NCI-H1694 (cell line): ENCODE measurements around the gene ARHGAP15.

ENCODE experiments used
- DNase-seq: peaks from one replicate; lab custom pipeline; 2025; lab: John Stamatoyannopoulos, UW

ARHGAP15 gene

DNA sequence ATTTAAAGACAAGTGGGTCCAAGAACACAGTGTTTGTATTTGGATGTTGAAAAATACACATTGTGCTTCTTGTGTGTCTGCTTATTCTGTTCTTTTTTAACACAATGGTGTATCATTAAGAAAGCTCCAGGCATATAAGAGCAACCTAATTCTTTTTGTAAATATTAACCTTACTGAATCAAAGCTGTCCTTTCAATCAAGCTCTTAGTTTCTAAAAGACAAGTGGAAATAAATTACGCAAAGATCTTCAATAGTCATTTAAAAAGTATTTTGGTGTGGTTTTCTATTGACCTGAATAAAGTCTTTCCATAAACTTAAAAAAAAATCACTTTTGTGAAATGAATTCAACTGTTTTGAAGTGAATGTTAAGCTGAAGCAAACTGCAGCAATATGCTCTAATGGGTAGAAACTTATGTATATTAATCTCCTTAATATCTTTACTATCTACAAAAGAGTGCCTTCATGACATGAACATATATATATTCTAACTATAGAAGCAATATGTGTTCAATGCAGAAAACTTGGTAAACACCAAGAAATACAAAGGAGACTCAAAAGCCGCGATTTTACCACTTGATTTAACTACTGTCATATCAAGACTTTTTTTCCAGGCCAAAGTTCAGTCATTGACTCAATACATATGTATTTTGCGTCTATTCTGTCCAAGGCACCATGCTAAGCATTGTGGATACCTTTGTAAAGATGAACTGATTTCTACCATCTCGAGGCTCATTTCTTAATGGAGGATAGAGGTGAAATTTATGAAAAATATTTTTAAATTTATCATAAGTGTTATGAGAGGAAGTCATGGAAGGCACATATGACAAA, 97.7 kb downstream of the ARHGAP15 start:
- DNase-seq: no peak

DNA sequence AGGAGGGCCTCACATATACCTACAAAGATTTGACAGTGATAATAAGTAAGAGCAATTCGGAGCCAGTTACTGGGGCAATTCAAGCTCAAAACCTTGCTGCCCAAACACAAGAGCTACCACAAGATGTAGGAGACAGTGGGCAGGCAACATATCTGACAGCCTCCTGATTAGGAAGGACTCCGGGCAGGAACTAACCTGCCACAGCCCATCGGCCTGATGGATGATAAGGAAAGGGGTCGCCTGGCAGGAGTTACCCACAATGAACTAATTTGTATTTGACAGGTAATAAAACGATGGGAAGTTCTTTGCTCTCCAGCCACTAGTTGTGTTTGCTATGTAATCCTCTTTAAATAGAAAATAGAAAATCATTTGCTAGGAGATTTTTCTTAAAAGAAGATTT, 100.2 kb downstream of the ARHGAP15 start:
- DNase-seq: no peak

DNA sequence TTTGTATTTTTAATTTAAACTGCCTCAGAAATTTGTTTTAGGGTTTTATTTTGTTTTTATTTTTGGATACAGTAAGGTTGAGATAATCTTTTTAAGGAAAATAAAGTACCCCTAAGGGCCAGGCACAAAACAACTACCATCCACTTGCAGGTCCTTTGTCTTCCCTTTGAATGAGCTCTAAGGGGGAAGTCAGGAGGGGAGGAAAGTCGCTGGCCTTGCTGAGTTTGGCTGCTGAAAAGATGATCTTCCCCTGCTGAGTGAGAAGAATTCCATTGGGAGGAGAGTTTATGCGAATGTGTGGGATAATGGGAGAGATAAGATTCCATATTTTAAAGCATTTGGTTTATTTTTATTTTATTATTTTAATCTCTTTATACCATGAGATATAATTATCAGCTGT, 100.7 kb downstream of the ARHGAP15 start:
- no peak for DNase-seq

DNA sequence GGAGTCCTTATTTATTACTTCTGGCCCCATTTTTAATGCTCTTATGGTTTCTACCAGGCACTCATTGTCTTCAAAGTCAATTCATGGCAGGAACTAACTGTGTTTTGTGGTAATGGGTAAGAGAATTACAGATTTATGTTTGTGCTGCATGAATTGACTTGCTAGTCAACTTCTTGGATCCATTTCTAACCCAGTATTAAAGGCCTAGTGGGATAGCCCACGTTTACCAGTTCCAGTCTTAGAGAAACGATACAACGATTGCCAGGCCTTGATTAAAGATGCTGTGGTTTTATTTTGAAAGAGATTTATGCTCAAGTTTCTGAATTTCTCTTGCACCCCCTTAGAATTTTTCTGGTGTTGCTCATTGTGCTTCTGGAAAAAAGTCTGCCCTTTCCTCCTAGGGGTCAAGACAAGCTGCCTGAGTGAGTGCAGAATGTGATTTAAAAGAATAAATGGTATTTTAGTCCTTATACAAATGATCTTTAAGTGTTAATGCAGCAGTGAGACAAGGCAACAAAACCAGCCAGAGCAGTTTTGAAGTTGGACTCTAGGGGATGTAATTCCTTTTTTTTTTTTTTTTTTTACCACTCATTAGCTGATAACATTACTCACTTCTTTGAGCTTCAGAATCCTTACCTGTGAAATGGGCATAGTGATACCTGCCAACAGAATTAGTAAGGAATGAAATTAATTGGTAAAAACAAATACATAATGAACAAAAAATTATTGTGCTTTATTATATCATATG, 101.5 kb downstream of the ARHGAP15 start:
- no peak for DNase-seq

DNA sequence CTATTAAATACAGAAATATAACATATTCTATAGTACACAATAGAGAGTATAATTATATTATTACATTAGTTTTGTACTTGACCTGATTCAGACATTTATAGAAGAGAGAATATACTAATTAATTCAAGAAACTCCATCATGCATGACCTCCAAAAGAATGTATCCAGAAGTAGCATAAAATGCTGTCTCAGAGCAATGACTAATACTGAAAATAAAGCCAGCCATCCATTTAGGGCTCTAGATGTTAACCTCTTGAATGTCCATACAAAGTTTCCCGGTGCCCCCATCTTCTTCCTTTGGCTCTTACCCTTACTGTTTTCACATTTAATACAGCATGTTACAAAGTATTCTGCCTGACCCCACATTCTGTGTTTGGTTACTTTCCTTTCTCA, 102.0 kb downstream of the ARHGAP15 start:
- DNase-seq: no peak

DNA sequence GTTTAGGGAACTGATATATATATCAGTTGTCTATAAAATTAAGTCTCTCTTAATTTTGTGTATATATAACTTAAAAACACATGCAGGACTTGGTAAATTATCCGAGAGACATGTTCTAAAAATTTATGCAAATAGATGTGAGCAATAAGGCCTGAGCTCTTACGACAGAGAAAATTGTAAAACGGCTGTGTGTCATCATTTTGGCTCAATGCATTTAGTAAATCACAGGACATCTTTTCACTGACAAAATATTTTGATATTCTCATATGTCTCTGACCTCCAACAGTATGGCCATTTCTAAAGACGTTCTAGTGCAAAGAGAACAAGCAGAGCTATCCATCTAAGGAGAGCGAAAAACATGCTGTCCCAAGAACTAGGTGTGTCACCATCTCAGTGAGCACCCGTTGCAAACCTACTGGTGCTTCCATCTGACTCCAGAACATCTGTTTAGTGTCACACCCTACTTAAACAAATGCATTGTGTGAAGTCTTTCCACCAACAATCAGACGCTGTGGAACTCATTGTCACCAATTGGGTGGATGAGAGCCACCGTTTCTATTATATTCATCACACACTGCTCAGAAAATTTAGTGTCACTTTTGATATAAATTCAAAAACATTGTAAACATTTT, 108.0 kb downstream of the ARHGAP15 start:
- no peak for DNase-seq

DNA sequence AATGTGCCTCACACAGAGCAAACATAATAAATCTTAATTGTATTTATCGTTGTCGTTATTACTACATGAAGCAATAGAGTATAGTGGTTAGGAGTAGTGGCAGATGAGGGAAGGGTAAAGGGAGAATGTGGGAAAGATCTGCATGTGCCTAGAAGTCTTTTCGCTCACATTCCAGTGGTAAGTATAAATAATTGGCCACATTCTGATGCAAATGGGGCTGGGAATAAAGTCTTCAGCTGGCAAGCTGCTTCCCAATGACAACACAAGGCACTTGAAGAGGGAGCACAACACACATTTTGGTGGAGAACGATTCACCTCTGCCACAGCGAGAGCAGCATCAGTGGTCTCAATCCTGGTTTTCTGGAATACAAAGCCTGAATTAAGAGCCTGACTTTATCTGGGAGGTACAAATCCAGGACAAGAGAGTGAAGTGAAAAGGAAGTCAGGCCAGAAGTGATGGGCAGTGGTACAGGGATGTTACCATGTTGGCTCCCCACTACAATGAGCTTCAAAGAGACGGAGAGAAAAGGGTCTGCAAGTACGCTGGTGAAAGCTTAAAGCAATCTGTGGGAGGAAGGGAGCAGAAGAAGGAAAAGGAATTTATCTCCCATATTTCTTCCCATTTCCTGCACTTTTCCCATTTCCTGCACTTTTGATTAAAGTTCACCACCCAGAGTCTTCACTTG, 112.3 kb downstream of the ARHGAP15 start:
- no peak for DNase-seq

DNA sequence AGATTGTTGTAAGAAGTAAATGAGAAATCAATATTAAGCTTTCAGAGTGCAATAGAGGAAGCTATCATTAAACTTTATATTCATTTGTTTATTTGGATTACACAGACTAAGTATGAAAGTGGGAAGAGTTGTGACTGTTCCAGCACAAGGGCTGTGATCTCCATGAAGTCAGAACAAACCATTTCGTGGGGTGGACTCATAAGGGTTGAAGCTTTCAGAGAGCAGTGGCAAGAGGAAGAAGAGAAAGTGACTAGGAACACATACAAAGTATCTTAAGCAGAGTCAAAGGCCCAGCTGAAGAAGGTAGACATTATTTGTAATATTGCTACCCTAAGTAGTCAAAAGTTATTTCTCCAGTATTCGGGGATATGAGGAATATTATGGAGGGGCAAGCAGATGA, 117.0 kb downstream of the ARHGAP15 start:
- DNase-seq: no peak

DNA sequence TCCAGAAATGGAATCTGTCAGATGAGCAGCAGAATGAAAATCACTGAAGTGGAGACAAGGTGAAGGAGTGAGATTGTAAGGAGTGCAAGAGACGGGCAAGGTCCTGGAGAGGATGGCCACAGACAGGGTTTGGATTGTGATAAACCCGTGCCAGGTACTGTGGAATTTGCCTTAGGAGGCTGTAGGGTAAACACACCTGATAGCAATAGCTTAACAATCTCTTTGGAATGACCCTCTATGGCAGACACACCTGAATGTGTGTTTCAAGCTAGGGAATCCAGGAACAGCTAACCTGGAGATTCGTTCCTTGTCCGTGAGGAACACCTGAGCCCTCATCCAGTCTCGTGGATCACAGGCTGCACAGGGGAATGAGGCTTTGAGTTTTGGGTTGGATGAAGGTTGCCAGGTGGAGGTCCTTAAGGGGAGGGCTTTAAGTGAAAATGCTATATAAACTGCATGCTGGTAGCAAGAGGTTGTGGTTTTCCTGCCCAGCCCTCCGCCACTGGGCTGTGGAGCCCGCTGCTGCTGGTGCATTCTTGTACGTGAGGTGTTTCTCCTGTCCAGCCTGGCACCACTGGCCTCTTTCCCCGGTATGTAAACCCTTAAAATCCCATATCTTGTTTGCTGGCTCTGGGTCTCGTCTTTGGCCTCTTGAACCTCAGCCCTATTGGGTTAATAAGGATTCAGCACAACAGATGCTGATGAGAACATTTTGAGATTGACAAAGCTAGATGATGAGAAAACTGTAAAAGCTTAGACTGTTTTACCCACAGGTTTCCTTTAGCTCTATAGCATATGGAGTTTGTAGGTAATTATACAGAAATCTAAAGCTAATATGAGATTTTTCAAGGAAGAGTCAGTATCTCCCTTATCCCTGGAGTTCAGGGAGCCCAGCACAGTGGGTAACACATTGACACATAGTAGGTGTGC, 117.9 kb downstream of the ARHGAP15 start:
- DNase-seq: no peak

DNA sequence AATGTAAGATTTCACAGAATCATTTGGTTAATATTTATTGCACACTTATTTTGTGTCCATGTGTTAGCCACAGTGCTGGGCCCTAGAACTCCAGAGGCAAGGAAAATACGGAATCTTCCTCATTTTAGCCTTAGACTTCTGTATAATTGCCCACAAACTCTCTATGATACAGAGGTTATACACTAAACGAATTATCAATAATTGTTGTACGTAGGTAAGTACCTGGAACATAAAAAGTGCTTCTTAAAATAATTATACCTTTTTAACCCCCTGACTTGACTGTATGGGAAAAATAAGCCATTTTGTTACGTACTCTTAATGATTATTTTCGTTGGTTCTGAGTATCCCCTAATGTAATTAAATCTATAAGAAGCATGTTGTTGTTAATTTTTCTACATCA, 119.4 kb downstream of the ARHGAP15 start:
- DNase-seq: no peak

DNA sequence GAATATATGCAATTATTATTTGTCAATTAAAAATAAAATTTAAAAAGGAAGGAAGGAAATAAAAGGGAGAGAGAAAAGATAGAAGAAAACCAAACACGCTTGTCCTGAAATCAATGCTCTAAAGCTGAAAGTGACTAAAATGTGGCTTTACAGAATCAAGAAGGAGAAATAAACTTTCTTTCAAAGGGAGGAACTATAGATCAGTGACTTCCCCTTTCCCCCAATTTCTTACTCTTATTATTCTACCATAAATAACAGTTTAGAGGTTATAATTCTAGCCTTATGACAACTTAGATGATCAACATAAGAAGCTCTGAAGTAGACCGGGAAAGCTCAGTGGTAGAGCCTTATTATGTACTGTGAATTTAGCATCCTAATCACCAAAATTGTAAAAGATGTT, 122.5 kb downstream of the ARHGAP15 start:
- no peak for DNase-seq

DNA sequence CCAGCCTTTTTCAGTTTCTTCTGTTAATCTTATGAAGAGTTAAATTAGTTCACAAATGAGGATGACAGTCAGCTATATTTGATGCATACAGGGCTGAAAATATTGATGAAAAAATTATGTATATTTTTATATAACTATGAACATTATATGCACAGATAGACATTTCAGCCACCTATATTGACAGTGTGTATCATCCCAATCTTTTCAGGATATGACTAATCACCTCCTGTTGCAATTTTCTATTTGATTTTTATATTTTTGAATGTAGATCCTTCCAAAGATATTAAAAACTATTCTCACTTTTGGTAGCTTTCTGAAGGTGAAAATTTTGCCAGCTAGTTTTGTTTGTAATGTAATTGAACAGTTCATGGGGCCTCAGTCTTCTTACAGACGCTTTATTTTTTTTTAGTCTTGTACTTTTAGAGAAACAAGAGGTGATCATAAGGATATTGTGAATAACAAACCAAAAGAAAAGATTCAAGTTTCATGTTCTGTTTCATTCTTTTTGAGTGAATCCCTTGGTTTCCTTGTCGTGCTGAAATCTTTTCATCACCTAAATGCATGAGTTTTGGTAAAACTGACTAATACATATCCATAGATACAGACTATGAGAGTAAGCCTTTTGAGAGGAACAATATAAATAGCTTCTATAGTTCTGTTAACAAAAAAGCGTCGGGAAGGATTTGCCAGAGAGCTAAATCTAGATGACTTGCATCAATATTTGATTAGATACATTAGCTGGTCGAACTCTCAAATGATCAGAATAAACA, 123.1 kb downstream of the ARHGAP15 start:
- no peak for DNase-seq

DNA sequence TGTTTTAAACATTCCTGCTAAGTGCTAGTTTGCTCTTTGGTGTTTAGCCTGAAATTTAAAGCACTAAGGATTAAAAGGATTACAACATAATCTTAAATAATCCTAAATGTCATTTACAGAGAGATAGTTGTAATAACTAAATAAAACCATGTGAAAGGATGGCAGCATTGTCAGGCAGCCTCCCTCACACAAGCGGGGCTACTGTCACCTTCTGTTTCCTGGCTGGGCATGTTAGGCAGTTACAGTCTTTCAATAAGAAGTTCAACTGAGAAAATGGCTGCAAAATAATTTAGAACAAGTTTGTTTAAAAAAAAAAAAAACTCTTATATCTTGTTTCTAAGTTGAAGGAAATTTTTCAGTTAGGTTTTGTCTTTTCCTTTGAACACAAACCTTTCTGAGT, 124.9 kb downstream of the ARHGAP15 start:
- no peak for DNase-seq

DNA sequence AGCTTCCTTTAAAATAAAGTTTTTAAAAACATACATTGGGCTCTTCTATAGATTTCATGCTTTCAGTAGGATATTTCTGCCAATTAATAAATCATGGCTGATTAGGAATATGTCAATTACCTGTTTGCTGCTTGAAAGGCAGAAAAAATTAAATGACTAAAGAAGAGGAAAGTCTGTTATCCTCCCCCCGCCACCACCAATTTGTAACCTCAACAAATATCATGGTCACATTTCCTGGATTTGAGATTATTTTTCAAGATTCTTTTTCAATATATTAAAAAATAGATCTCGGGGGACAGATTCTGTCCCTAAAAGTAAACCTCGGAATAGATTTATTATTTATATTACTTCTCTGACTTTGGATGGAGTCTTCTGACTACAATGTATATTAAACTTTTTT, 125.9 kb downstream of the ARHGAP15 start:
- no peak for DNase-seq

DNA sequence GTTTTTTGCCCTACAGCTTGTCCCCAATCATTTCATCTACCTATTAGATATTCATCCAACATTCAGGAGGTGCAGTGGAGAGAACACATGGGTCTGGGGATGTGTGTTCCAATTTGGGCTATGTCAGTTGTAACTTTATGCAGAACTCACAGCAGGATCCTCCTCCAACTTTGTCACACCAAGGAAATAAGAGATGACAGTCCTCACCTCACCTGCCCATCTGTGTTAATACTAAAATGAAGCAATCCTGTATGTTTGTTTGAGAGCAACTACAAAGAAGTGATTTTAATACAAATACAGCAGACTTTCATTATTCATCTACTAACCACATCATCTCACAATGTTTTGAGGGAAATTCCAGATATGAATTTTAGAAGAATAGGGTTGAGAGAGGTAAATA, 126.7 kb downstream of the ARHGAP15 start:
- no peak for DNase-seq

DNA sequence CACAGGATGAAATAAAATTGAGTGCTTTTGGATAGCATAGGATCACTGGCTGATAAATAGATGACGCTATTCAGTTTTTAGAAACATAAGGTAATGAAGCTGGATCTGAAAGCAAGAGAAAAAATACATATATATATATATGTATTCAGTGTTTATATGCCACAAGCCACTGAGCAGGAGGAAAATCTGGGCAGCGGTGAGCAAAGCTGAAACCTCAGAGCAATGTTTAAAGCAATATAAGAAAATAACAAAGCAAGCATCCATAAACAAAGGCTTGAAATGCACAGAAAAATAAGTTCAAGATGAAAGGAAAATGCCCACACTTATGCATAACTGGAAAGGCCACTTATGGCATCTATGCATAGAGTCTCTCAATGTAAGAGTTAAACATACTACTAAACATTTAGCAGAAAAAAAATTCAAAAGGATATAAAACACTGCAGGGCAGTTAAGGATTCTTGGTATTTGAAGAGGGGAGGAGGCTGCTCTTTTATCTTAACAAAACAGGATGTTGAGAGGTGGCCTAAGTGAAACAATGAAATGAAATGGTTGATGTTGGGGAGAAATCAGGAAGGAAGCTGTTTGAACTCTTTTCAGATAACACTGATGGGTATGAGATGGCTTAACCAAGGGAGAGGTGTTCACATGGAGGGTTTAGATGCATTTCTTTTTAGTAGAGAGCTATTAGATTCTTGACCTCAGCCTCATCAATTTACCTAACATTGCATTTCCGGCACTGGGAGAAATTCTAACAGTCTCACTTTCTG, 129.1 kb downstream of the ARHGAP15 start:
- no peak for DNase-seq

DNA sequence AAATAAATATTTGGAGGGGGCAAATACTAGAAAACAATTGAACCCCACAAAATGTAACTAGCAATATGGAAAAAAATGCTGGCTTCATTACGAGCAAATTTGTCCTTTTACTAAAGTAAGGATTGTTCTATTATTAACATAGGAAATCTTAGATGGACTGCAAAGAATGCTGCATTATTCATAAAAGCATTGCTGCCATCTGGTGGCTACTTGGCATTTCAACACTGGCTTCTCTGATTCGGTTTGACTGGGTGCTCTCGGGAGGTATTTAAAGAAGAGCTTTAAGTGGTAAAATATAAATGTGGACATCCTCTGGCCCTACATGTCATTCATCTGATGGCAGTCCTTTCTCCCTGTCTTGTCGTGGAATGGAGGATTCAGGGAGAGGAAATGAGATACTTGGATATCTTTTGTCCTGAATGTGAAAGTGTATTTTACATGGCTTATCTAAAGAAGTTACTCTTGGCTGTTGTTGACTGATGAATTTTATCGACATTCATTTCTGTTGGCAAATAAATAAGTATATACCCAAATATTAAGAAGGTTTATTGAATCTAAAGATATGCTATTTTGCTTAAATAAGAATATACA, 130.2 kb downstream of the ARHGAP15 start:
- DNase-seq: peak; percentile 82

DNA sequence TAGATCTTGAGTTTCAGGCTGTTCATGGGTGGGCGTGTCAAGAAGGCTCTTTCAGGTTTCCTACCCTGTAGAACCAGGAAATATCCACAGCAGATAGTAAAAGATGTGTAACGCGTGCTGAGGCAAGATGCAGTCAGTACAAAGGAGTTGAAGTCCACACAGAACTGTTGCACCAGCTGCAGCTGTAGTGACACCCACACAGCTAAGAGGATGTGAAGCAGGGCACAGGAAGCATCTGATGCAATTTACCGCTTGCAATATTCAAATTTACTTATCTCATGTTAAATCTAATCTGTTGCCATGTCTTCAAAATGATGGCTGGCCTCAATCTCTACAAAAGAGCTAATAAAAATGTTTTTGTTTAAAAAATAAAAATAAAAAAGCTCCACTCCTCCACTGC, 132.8 kb downstream of the ARHGAP15 start:
- DNase-seq: no peak

DNA sequence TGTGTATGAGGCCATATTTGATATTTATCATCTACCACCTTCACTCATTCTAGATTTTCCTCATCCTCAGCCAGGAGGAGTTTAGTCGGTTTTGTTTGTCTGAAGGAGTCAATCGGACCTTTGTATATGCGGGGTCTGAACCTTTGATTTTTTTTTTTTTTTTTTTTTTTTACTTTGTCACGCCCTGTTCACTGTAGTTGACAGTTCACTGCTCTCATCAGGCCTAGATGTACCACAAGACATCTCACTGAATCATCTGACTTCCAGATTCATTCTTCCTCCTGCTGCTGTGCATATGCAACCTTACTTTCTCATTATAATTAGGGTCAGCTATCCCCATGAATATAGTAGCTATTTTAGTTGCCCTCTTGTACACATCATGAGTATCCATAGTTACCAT, 133.2 kb downstream of the ARHGAP15 start:
- no peak for DNase-seq
